ENCODE results near the gene CENPVL2.
"Not testable (repeated sequence)": the region's sequence is repeated elsewhere in the genome, so short reads cannot be mapped to it uniquely, and the experiment has no call there.

CENPVL2 gene

GRCh38 chrX:51682720-51683062 is at the start of gene CENPVL2:
Gene CENPVL2 (minus strand): TSS chrX:51682831. CDS start chrX:51682831, 0 bp downstream.
- not testable (repeated sequence) for DNase-seq

DNA sequence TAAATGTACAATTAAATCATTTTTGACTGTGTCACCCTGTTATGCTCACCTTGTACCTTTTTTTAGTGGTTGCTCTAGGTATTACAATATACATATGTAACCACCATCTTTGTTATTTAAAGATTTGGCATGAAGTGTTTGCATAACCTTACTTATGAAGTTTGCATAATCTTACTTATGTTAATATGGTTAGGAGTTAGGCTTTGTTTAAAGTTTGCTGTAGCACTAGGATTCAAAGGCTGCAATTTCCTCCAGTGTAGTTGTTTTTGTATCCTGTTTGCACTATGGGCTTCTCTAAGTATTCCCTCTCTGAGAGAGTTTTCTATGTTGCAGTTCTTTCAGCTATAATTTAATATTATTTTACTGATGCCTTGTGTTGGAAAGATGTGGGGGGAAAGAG is 45.6 kb upstream of the CENPVL2 start:
- DNase-seq = no peak

DNA sequence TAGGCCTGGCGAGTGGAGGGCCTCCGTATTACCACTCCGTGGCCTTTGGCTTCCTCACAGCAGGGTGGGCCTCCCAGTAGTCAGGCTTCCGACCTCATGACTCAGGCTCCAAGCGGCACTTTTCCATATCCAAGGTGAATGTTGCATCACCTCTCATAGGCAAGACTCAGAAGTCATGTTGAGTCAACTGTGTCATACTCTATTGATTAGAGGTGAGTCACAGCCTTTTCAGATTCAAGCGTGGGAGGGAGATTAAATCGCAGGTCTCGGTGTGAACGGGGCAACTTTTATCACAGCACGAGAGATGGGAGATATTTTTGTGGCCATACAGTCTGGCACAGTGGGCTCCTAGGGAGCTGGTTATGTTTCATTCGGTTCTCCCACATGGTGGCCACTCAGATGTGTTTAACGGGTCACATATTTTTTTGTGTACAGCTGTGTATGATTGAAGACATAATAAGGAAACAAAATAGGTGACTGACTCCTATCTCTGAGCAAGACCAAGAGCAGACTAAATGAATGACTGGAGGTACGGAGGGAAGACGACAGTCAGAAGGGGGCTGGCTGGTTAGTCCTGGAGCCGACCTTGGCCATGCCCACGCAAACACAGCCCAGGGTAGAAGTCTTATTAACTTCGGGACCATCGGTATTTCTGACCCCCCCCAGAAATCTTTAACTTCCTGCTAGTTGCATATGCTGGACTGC is 30.5 kb upstream of the CENPVL2 start:
- not testable (repeated sequence) for DNase-seq

- DNase-seq = not testable (repeated sequence)
These were observed 27.9 kb upstream of the CENPVL2 start, which contains the start of gene CENPVL1 for GRCh38 chrX:51710277-51711164. Gene CENPVL1 (plus strand): TSS chrX:51710512. CDS start chrX:51710512, 0 bp downstream.

DNA sequence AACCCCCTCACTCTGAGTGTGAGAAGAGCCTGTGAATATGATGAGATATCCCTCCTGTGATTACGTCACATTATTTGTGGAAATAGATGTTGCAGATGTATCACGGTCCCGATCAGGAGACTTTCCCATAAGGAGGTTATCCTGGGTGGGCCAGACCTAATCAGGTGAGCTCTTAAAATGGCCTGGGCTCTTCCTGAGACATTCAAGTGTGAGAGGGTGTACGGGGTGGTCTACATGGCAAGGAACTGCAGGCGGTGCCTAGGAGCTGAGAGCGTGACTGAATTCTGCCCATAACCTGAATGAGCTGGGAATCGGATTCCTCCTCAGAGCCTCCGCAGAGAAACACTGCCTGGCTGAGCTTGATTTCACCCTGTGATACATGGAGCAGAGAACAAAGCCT is 14.8 kb upstream of the CENPVL2 start:
- no peak for DNase-seq

DNA sequence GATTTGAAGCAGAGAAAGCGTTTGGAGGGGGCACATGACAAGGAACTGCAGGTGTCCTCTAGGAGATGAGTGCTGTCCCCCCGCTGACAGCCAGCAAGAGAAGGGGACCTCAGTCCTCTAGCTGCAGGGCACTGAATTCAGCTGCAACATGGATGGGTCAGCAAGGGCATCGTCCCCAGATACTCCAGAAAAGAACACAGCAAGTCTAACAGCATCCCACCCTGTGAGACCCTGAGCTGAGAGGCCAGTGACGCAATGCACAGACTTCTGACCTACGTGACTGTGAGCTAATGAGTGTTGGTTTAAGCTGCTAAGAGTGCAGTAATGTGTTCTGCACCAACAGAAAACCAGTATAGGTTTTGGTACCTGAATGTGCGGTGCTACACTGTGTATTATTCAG is 11.6 kb upstream of the CENPVL2 start:
- DNase-seq = no peak

GRCh38 chrX:51681808-51682719 is 567 bp downstream of the CENPVL2 start:
- not testable (repeated sequence) for DNase-seq

- DNase-seq = not testable (repeated sequence)
These were observed 2.8 kb downstream of the CENPVL2 start for GRCh38 chrX:51679689-51680433.

GRCh38 chrX:51665981-51666380 is 16.6 kb downstream of the CENPVL2 start:
- no peak for DNase-seq

DNA sequence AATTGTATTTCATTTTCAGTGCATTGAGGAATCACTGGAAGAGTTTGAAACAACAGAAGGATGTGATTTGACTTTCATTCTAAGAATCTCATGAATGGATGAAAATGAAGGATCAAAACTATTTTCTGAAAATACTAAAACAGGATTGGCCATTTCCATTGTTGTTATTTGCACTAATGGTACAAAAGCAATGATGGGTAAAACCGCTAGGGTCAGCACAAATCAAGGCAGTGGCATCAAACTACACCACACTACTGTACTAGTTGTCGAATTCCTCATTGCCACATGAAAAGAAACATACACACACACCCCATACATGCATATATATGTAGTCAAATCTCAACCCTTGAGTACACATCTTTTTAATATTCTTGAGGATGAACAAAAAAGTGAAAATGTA is 39.3 kb downstream of the CENPVL2 start:
- DNase-seq = no peak

- DNase-seq = peak; percentile 23
These were observed 41.1 kb downstream of the CENPVL2 start for GRCh38 chrX:51641421-51642021.

GRCh38 chrX:51636511-51636910 is 46.1 kb downstream of the CENPVL2 start:
- not testable (repeated sequence) for DNase-seq

Data from HCEC 1CT (cell line).